Measurements from ENCODE around the gene TBC1D12. TPM values are rescaled to one million over a fixed set of nuclear protein-coding genes. Genes with fewer than 3 reads are reported as not detected.

TBC1D12 gene
- total and polyA plus RNA-seq, 4 donors, result 4.5 to 29.0 (median 15.6) TPM

GRCh38 chr10:94578790-94579189 lies 176.4 kb downstream of the TBC1D12 start:
- no peak for TF ChIP-seq CTCF (IDR thresholded peaks at IDR 0.05; ENCODE audit: control extremely low read depth, extremely low read depth)
- H3K4me1 ChIP-seq (ENCODE audit: control insufficient read depth in 5 of 5, insufficient read depth in 5 of 5, low read length in 5 of 5), result peaks cover 0 to 3% (median 0%) of the 10 kb centered on the region in 5 donors
- ATAC-seq (ENCODE audit: insufficient read depth, low FRiP score), result no peak
- H3K36me3 ChIP-seq (ENCODE audit: control insufficient read depth in 4 of 4, insufficient read depth in 4 of 4, low read length in 4 of 4), result peaks cover 0 to 12% (median 6%) of the 10 kb centered on the region in 4 donors
- 87% methylated on average over 4 of the region's 4 CpGs for WGBS, 2 donors
- H3K4me3 ChIP-seq, result no peak overlapping the region
- H3K27me3 ChIP-seq (ENCODE audit: control insufficient read depth in 3 of 3, insufficient read depth in 3 of 3, low read length in 2 of 3), result no peaks in the 10 kb centered on the region
- H3K9ac ChIP-seq (ENCODE audit: insufficient read depth in 1 of 2, low read length in 2 of 2), result no peak overlapping the region
- H3K9me3 ChIP-seq (ENCODE audit: control insufficient read depth in 4 of 4, insufficient read depth in 3 of 4, low read length in 3 of 4), result no peaks in the 10 kb centered on the region
- no peak for DNase-seq
- no peak overlapping the region for H3K27ac ChIP-seq (ENCODE audit: low read depth in 1 of 2, low read length in 1 of 2)

GRCh38 chr10:94583124-94583523 lies 180.8 kb downstream of the TBC1D12 start:
- H3K4me3 ChIP-seq, result no peak overlapping the region
- DNase-seq (no peak), ATAC-seq (ENCODE audit: insufficient read depth, low FRiP score) (no peak)
- TF ChIP-seq CTCF (IDR thresholded peaks at IDR 0.05; ENCODE audit: control extremely low read depth, extremely low read depth), result no peak
- H3K27me3 ChIP-seq (ENCODE audit: control insufficient read depth in 3 of 3, insufficient read depth in 3 of 3, low read length in 2 of 3), result no peaks in the 10 kb centered on the region
- H3K4me1 ChIP-seq (ENCODE audit: control insufficient read depth in 5 of 5, insufficient read depth in 5 of 5, low read length in 5 of 5), result peaks cover 0 to 3% (median 0%) of the 10 kb centered on the region in 5 donors
- no peak overlapping the region for H3K9ac ChIP-seq (ENCODE audit: insufficient read depth in 1 of 2, low read length in 2 of 2)
- H3K9me3 ChIP-seq (ENCODE audit: control insufficient read depth in 4 of 4, insufficient read depth in 3 of 4, low read length in 3 of 4), result no peaks in the 10 kb centered on the region
- peaks cover 0 to 9% (median 5%) of the 10 kb centered on the region in 4 donors for H3K36me3 ChIP-seq (ENCODE audit: control insufficient read depth in 4 of 4, insufficient read depth in 4 of 4, low read length in 4 of 4)
- H3K27ac ChIP-seq (ENCODE audit: low read depth in 1 of 2, low read length in 1 of 2), result no peak overlapping the region

Other genes starting within 250 kb of the TBC1D12 start
- gene NOC3L, start 39.6 kb upstream of the TBC1D12 start, total RNA-seq, result 10 to 100 TPM; 10.9 to 20.8 TPM
- 1 to 10 TPM; 4.5 to 9.3 TPM for gene NOC3L, start 39.6 kb upstream of the TBC1D12 start, polyA plus RNA-seq
- 10 to 100 TPM; 15.1 to 51.1 TPM for gene HELLS, start 143.2 kb downstream of the TBC1D12 start, total RNA-seq
- 1 to 10 TPM; 2.3 to 5.2 TPM for gene HELLS, start 143.2 kb downstream of the TBC1D12 start, polyA plus RNA-seq

All from lung (tissue), 12 donors.